Duodenal mucosa (tissue), 2 donors: ENCODE data around the gene ENOX2.
A peak's percentile ranks its signal among the peaks of the same experiment; 100 is the strongest.

Experiments
- H3K27ac ChIP-seq: one replicate; pipeline ENCODE4 v1.7.0; 2013; ENCODE audit warnings: low read depth, low read length
- H3K27me3 ChIP-seq, 2 donors: one replicate each; pipeline ENCODE4 v1.7.0; 2013; ENCODE audit warnings: low read length in 2 of 2, control low read depth in 1 of 2; ENCODE audit not compliant: insufficient read depth in 2 of 2, control insufficient read depth in 1 of 2
- H3K36me3 ChIP-seq, 2 donors: one replicate each; pipeline ENCODE4 v1.7.0; 2013; ENCODE audit warnings: low read length in 2 of 2, control low read depth in 1 of 2; ENCODE audit not compliant: insufficient read depth in 2 of 2, control insufficient read depth in 1 of 2
- H3K4me1 ChIP-seq, 2 donors: one replicate each; pipeline ENCODE4 v1.7.0; 2013; ENCODE audit warnings: low read length in 2 of 2, control low read depth in 1 of 2; ENCODE audit not compliant: insufficient read depth in 2 of 2, control insufficient read depth in 1 of 2
- H3K4me3 ChIP-seq, 2 donors: one replicate each; pipeline ENCODE4 v1.7.0; 2013; ENCODE audit warnings: low read length in 2 of 2, low read depth in 1 of 2
- H3K9ac ChIP-seq, 2 donors: one replicate each; pipeline ENCODE4 v1.7.0; 2013; ENCODE audit warnings: low read length in 2 of 2, low read depth in 1 of 2
- H3K9me3 ChIP-seq, 2 donors: one replicate each; pipeline ENCODE4 v1.7.0; 2013; ENCODE audit warnings: low read length in 2 of 2, control low read depth in 1 of 2; ENCODE audit not compliant: control insufficient read depth in 1 of 2

The ENOX2 gene

GRCh38 chrX:130909469-130910136, 6.6 kb upstream of the ENOX2 start:
- Histone ChIP-seq H3K4me3 (no peak overlapping the region), H3K27me3 (no peaks in the 10 kb centered on the region), H3K36me3 (no peaks in the 10 kb centered on the region), H3K9me3 (no peaks in the 10 kb centered on the region), H3K4me1 (no peaks in the 10 kb centered on the region), H3K27ac (no peak overlapping the region), H3K9ac (no peak overlapping the region)

GRCh38 chrX:130906776-130907175, 3.8 kb upstream of the ENOX2 start:
- Histone ChIP-seq H3K9ac (no peak overlapping the region), H3K4me1 (peaks cover 0 to 4% of the 10 kb centered on the region in 2 donors), H3K27me3 (no peaks in the 10 kb centered on the region), H3K9me3 (no peaks in the 10 kb centered on the region), H3K36me3 (no peaks in the 10 kb centered on the region), H3K4me3 (no peak overlapping the region), H3K27ac (no peak overlapping the region)

GRCh38 chrX:130902446-130902782, 595 bp downstream of the ENOX2 start:
- Histone ChIP-seq H3K4me1 (peaks cover 0 to 5% of the 10 kb centered on the region in 2 donors), H3K9me3 (no peaks in the 10 kb centered on the region), H3K27ac (no peak overlapping the region), H3K36me3 (peaks cover 0 to 3% of the 10 kb centered on the region in 2 donors), H3K27me3 (no peaks in the 10 kb centered on the region), H3K4me3 (peak overlapping the region; percentile 73 to 83), H3K9ac (peak overlapping the region; percentile 26 to 63)

GRCh38 chrX:130896802-130897501, 6.1 kb downstream of the ENOX2 start:
- H3K27ac ChIP-seq = no peak overlapping the region
- peaks cover 3 to 6% of the 10 kb centered on the region in 2 donors for H3K4me1 ChIP-seq
- peaks cover 0 to 3% of the 10 kb centered on the region in 2 donors for H3K36me3 ChIP-seq
- H3K9me3 ChIP-seq = no peaks in the 10 kb centered on the region
- H3K4me3 ChIP-seq = no peak overlapping the region
- H3K9ac ChIP-seq = no peak overlapping the region
- H3K27me3 ChIP-seq = no peaks in the 10 kb centered on the region

- Histone ChIP-seq H3K36me3 (peaks cover 0 to 3% of the 10 kb centered on the region in 2 donors), H3K27ac (no peak overlapping the region), H3K9me3 (no peaks in the 10 kb centered on the region), H3K9ac (no peak overlapping the region), H3K4me1 (peaks cover 0 to 6% of the 10 kb centered on the region in 2 donors), H3K4me3 (no peak overlapping the region), H3K27me3 (no peaks in the 10 kb centered on the region)
These were observed 7.0 kb downstream of the ENOX2 start for GRCh38 chrX:130896026-130896425.

GRCh38 chrX:130895299-130895698, 7.7 kb downstream of the ENOX2 start:
- no peak overlapping the region for H3K4me3 ChIP-seq
- no peak overlapping the region for H3K9ac ChIP-seq
- H3K27me3 ChIP-seq = no peaks in the 10 kb centered on the region
- no peaks in the 10 kb centered on the region for H3K36me3 ChIP-seq
- peaks cover 0 to 6% of the 10 kb centered on the region in 2 donors for H3K4me1 ChIP-seq
- no peaks in the 10 kb centered on the region for H3K9me3 ChIP-seq
- no peak overlapping the region for H3K27ac ChIP-seq

- Histone ChIP-seq H3K4me3 (no peak overlapping the region), H3K9ac (no peak overlapping the region), H3K27me3 (no peaks in the 10 kb centered on the region), H3K36me3 (no peaks in the 10 kb centered on the region), H3K9me3 (no peaks in the 10 kb centered on the region), H3K27ac (no peak overlapping the region), H3K4me1 (peaks cover 0 to 6% of the 10 kb centered on the region in 2 donors)
These were observed 9.5 kb downstream of the ENOX2 start for GRCh38 chrX:130893356-130894085.

GRCh38 chrX:130887376-130887775, 15.6 kb downstream of the ENOX2 start:
- H3K9ac ChIP-seq = no peak overlapping the region
- no peaks in the 10 kb centered on the region for H3K4me1 ChIP-seq
- H3K27ac ChIP-seq = no peak overlapping the region

GRCh38 chrX:130885996-130886395, 17.0 kb downstream of the ENOX2 start:
- H3K9ac ChIP-seq = no peak overlapping the region

More at GRCh38 chrX:130887376-130887775, 15.6 kb downstream of the ENOX2 start:
- Histone ChIP-seq H3K9me3 (no peaks in the 10 kb centered on the region), H3K4me3 (no peak overlapping the region), H3K27me3 (no peaks in the 10 kb centered on the region), H3K36me3 (no peaks in the 10 kb centered on the region)

GRCh38 chrX:130885508-130885907, 17.5 kb downstream of the ENOX2 start:
- H3K4me3 ChIP-seq = no peak overlapping the region
- no peaks in the 10 kb centered on the region for H3K9me3 ChIP-seq

More at GRCh38 chrX:130885996-130886395, 17.0 kb downstream of the ENOX2 start:
- H3K4me3 ChIP-seq = no peak overlapping the region
- no peaks in the 10 kb centered on the region for H3K27me3 ChIP-seq
- H3K36me3 ChIP-seq = no peaks in the 10 kb centered on the region
- H3K4me1 ChIP-seq = no peaks in the 10 kb centered on the region
- no peak overlapping the region for H3K27ac ChIP-seq
- no peaks in the 10 kb centered on the region for H3K9me3 ChIP-seq

More at GRCh38 chrX:130885508-130885907, 17.5 kb downstream of the ENOX2 start:
- Histone ChIP-seq H3K27me3 (no peaks in the 10 kb centered on the region), H3K9ac (no peak overlapping the region), H3K27ac (no peak overlapping the region), H3K36me3 (no peaks in the 10 kb centered on the region), H3K4me1 (no peaks in the 10 kb centered on the region)
